Mesothelial cell of epicardium (in vitro differentiated cells): ENCODE data around the gene SNX1. TPM values are rescaled to one million over a fixed set of nuclear protein-coding genes. Genes with fewer than 3 reads are reported as not detected.

ENCODE experiments used
- DNase-seq, 2 experiments: peaks; one replicate each; pipeline ENCODE4 v3.0.0; 2021; ENCODE audit warnings: low spot score in 2 of 2; ENCODE audit not compliant: unreplicated experiment in 2 of 2
- H3K27ac Mint-ChIP-seq: 2 replicates; pipeline ENCODE4 v1.8.0; 2021; ENCODE audit warnings: mixed read lengths
- H3K27me3 Mint-ChIP-seq: 2 replicates; pipeline ENCODE4 v1.8.0; 2021; ENCODE audit warnings: low read depth, mixed read lengths
- H3K36me3 Mint-ChIP-seq: 2 replicates; pipeline ENCODE4 v1.8.0; 2021; ENCODE audit warnings: mixed read lengths
- H3K4me1 Mint-ChIP-seq: 2 replicates; pipeline ENCODE4 v1.8.0; 2021; ENCODE audit warnings: mixed read lengths
- H3K4me3 Mint-ChIP-seq: 2 replicates; pipeline ENCODE4 v1.8.0; 2021; ENCODE audit warnings: mild to moderate bottlenecking, moderate library complexity, mixed read lengths
- H3K9me3 Mint-ChIP-seq: 2 replicates; pipeline ENCODE4 v1.8.0; 2021; ENCODE audit warnings: mixed read lengths
- CTCF ChIP-seq: fragments of 200-600 bp; sonication (generic); IDR thresholded peaks from one replicate; pipeline ENCODE4 v1.5.0; 2021; ENCODE audit warnings: antibody characterized with exemption; ENCODE audit not compliant: unreplicated experiment
- total RNA-seq: library from RNA; stranded (reverse); gene quantifications from 3 replicates; pipeline ENCODE4 v1.2.1, GENCODE V29; 2021

SNX1 gene
- total RNA-seq, 1 donor from 2014 or later = 93.6 TPM

DNA sequence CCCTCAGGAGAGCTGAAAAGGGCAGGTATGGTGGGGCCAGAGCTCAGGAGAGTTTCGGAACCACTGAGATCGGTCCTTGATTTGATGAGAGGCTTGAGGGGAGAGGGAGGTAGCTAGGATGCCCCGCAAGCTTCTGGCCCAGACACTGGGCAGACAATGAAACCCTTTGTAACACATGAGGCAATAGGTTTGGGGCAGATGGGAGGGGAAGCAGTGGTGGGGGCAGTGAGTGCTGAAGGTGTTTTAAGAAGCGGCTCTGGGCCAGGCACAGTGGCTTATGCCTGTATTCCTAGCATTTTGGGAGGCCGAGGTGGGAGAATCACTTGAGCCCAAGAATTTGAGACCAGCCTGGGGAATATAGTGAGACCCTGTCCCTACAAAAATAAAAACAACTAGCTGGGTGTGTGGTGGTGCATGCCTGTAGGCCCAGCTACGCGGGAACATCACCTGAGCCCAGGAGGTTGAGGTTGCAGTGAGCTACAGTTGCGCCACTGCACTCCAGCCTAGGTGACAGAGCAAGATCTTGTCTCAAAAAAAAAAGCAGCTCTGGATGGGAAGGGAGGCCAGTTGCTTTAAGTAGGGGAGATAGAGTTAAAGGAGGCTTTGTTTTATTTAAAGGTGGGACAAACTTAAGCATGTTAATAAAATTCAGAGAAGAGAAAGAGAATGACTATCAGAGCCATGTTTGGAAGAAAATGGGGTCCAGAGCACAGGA is 46.2 kb downstream of the SNX1 start:
- H3K4me1 Mint-ChIP-seq = peaks cover 5% of the 10 kb centered on the region
- no peak for DNase-seq
- TF ChIP-seq CTCF = no peak
- no peaks in the 10 kb centered on the region for H3K9me3 Mint-ChIP-seq
- H3K4me3 Mint-ChIP-seq = no peak overlapping the region
- peaks cover 23% of the 10 kb centered on the region for H3K36me3 Mint-ChIP-seq
- H3K27me3 Mint-ChIP-seq = no peaks in the 10 kb centered on the region
- H3K27ac Mint-ChIP-seq = no peak overlapping the region

DNA sequence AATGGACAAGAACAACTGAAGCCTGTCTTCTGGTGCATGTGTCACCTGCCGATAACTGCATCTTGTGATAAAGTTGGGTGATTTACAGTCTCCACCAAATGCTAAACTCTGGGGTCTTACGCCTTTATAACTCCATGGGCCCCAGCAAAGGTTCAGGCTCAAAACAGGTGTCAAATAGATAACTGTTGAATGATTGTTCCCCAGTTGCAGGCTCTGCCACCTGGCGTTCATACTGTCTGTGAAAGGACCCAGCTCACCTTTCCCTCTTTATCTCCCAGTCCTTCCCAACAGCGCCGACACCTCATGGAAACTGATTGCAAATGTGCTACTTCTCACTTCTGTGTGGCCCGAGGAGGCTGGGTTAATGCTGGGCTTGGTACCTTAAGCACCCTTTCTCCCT is 47.5 kb downstream of the SNX1 start:
- Mint-ChIP-seq H3K4me1 (peaks cover 5% of the 10 kb centered on the region), H3K36me3 (peaks cover 19% of the 10 kb centered on the region), H3K27me3 (no peaks in the 10 kb centered on the region), H3K27ac (no peak overlapping the region), H3K4me3 (no peak overlapping the region), H3K9me3 (no peaks in the 10 kb centered on the region)
- TF ChIP-seq CTCF = no peak
- no peak for DNase-seq

DNA sequence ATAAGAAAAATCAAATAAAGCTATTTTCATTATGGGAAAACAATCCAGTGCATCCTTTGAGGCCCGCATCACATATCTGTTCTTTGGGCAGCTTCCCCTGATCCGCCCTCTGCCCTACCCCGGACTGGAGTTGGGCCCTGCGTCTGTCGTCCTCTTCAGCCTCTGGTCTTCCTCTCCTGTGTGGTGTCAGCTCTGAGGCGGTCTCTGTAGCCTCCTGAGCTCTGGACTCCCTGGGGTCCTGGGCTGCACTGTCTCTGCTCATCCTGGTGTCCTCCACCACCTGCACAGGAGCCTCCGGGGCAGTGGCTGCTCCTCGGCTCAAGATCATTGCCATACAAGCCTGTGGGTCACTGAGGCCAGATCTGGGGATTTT is 48.4 kb downstream of the SNX1 start:
- Mint-ChIP-seq H3K27me3 (no peaks in the 10 kb centered on the region), H3K36me3 (peaks cover 19% of the 10 kb centered on the region), H3K9me3 (no peaks in the 10 kb centered on the region), H3K27ac (no peak overlapping the region), H3K4me3 (no peak overlapping the region), H3K4me1 (peaks cover 5% of the 10 kb centered on the region)
- DNase-seq = no peak
- TF ChIP-seq CTCF = no peak

- H3K4me1 Mint-ChIP-seq = peaks cover 5% of the 10 kb centered on the region
- H3K27me3 Mint-ChIP-seq = peaks cover 4% of the 10 kb centered on the region
- no peaks in the 10 kb centered on the region for H3K9me3 Mint-ChIP-seq
- no peak for TF ChIP-seq CTCF
- H3K36me3 Mint-ChIP-seq = peaks cover 19% of the 10 kb centered on the region
- no peak overlapping the region for H3K4me3 Mint-ChIP-seq
- DNase-seq = no peak
- H3K27ac Mint-ChIP-seq = no peak overlapping the region
These were observed 48.9 kb downstream of the SNX1 start for GRCh38 chr15:64144565-64145281.

GRCh38 chr15:64146041-64146440 is 50.3 kb downstream of the SNX1 start:
- no peak overlapping the region for H3K27ac Mint-ChIP-seq
- H3K36me3 Mint-ChIP-seq = peaks cover 18% of the 10 kb centered on the region
- no peak overlapping the region for H3K4me3 Mint-ChIP-seq
- no peaks in the 10 kb centered on the region for H3K9me3 Mint-ChIP-seq
- no peak for DNase-seq
- H3K27me3 Mint-ChIP-seq = peaks cover 18% of the 10 kb centered on the region
- H3K4me1 Mint-ChIP-seq = peaks cover 7% of the 10 kb centered on the region
- TF ChIP-seq CTCF = no peak
